ENCODE results near the gene MEIS2.

The MEIS2 gene

DNA sequence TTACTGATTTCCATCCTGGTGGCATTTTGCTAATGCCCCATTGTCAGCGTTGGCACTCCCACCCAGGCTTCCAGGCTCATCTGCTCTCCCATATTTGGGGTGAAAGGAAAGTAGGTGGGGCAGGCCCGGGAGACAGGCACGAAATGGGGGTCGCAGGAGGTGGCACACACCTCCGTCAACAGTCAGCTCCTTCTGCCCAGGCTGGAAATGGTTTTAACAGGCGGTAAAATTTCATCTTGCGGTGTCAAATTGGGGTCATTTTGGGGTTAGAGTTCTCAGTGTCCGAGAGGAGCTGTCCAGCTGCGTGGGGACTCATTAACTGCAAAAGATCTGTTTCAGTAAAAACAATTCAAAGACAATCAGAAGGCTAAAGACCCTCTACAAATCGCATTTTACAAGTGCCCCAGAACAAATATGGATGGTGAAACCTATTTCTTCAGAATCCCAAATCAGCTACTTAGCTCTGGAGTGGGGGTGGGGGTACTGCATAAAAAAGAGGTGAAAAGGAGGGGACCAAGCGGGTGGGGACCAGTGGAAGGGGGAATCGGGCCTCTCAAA, 4.2 kb upstream of the MEIS2 start:
- Mint-ChIP-seq H3K4me1 (peaks cover 41% of the 10 kb centered on the region), H3K27ac (peak overlapping the region; percentile 98 to 100 (median 100)), H3K9me3 (peaks cover 6% of the 10 kb centered on the region), H3K4me3 (peak overlapping the region; percentile 96 to 98 (median 98)), H3K27me3 (ENCODE audit: low read depth) (peaks cover 86% of the 10 kb centered on the region), H3K36me3 (ENCODE audit: low read depth) (peaks cover 23% of the 10 kb centered on the region)
- TF ChIP-seq, protein P1, sequence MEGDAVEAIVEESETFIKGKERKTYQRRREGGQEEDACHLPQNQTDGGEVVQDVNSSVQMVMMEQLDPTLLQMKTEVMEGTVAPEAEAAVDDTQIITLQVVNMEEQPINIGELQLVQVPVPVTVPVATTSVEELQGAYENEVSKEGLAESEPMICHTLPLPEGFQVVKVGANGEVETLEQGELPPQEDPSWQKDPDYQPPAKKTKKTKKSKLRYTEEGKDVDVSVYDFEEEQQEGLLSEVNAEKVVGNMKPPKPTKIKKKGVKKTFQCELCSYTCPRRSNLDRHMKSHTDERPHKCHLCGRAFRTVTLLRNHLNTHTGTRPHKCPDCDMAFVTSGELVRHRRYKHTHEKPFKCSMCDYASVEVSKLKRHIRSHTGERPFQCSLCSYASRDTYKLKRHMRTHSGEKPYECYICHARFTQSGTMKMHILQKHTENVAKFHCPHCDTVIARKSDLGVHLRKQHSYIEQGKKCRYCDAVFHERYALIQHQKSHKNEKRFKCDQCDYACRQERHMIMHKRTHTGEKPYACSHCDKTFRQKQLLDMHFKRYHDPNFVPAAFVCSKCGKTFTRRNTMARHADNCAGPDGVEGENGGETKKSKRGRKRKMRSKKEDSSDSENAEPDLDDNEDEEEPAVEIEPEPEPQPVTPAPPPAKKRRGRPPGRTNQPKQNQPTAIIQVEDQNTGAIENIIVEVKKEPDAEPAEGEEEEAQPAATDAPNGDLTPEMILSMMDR (IDR thresholded peaks at IDR 0.05; ENCODE audit: unreplicated experiment in 3 of 3): no peak

- Mint-ChIP-seq H3K4me3 (peak overlapping the region; percentile 96 to 98 (median 98)), H3K9me3 (peaks cover 6% of the 10 kb centered on the region), H3K36me3 (ENCODE audit: low read depth) (peaks cover 23% of the 10 kb centered on the region), H3K27ac (peak overlapping the region; percentile 98 to 100 (median 100)), H3K4me1 (peaks cover 39% of the 10 kb centered on the region), H3K27me3 (ENCODE audit: low read depth) (peaks cover 83% of the 10 kb centered on the region)
- TF ChIP-seq, protein P1 (IDR thresholded peaks at IDR 0.05; ENCODE audit: unreplicated experiment in 3 of 3): no peak
These were observed 3.4 kb upstream of the MEIS2 start for GRCh38 chr15:37103475-37104423.

DNA sequence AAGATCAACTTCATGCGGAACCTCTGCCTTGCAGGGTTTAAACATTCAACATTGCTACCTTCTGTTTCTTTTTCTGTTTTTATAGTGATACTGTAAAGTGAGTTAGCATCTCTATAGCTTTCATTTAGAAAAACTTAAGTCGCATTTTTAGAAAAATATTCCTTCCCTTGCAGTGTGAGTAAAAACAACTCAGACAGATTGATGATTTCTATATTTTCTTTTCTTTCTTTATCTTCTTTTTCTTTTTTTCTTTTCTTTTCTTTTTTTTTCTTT, 2.8 kb upstream of the MEIS2 start:
- peaks cover 80% of the 10 kb centered on the region for H3K27me3 Mint-ChIP-seq (ENCODE audit: low read depth)
- H3K4me1 Mint-ChIP-seq: peaks cover 34% of the 10 kb centered on the region
- H3K36me3 Mint-ChIP-seq (ENCODE audit: low read depth): peaks cover 23% of the 10 kb centered on the region
- TF ChIP-seq, protein P1 (IDR thresholded peaks at IDR 0.05; ENCODE audit: unreplicated experiment in 3 of 3): no peak
- peak overlapping the region; percentile 96 to 98 (median 98) for H3K4me3 Mint-ChIP-seq
- H3K9me3 Mint-ChIP-seq: peaks cover 6% of the 10 kb centered on the region
- H3K27ac Mint-ChIP-seq: peak overlapping the region; percentile 98 to 100 (median 100)

- Mint-ChIP-seq H3K27me3 (ENCODE audit: low read depth) (peaks cover 74% of the 10 kb centered on the region), H3K36me3 (ENCODE audit: low read depth) (peaks cover 28% of the 10 kb centered on the region), H3K27ac (peak overlapping the region; percentile 98 to 100 (median 100)), H3K9me3 (peaks cover 6% of the 10 kb centered on the region), H3K4me1 (peaks cover 32% of the 10 kb centered on the region), H3K4me3 (peak overlapping the region; percentile 96 to 98 (median 98))
- TF ChIP-seq, protein P1 (IDR thresholded peaks at IDR 0.05; ENCODE audit: unreplicated experiment in 3 of 3): no peak
These were observed 2.2 kb upstream of the MEIS2 start for GRCh38 chr15:37102305-37103162.

DNA sequence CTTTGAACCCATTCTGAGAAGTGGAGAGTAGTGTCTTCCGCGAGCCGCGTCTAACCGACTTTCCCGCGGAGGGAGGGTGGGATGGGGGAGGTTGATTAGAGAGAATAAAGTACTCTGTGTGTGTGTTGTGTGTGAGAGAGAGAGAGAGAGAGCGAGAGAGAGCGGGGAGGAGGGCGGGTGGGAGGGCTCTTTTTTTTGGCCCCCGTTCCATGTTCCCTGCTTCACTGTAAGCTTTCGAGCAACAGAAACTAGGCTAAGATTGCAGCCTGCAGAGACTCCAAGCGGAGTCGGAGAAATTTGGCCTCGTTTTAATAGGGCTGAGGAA, 1.6 kb upstream of the MEIS2 start:
- TF ChIP-seq, protein P1 (IDR thresholded peaks at IDR 0.05; ENCODE audit: unreplicated experiment in 3 of 3): no peak
- Mint-ChIP-seq H3K27me3 (ENCODE audit: low read depth) (peaks cover 74% of the 10 kb centered on the region), H3K36me3 (ENCODE audit: low read depth) (peaks cover 34% of the 10 kb centered on the region), H3K4me3 (peak overlapping the region; percentile 96 to 98 (median 98)), H3K4me1 (peaks cover 34% of the 10 kb centered on the region), H3K9me3 (peaks cover 6% of the 10 kb centered on the region), H3K27ac (peak overlapping the region; percentile 98 to 100 (median 100))

Measured in nephron (organoid).